IMR-90 (cell line): ENCODE results near the gene MYL11. TPM values are rescaled to one million over a fixed set of nuclear protein-coding genes. Genes with fewer than 3 reads are reported as not detected.
A peak's percentile ranks its signal among the peaks of the same experiment; 100 is the strongest.

Experiments used
- ATAC-seq: fragments of 200-7000 bp; cut with Tn5 transposase; 2 replicates; pipeline ENCODE4 v1.9.1; 2020; ENCODE audit warnings: low read depth, mild to moderate bottlenecking, moderate library complexity
- BruUV-seq: library from RNA; stranded (reverse); fragments of 400-500 nt; replicated peaks from 2 replicates; lab custom pipeline; 2021; lab: Mats Ljungman, UMichigan
- CTCF ChIA-PET: fragments of 300-600 bp; formaldehyde crosslinking; extraction: SDS; loops from one replicate; lab custom pipeline; 2021; ENCODE audit warnings: antibody characterized with exemption; lab: Yijun Ruan, JAX
- POLR2A ChIA-PET: fragments of 300-600 bp; sonication (Branson Sonifier 250); formaldehyde crosslinking; loops from one replicate; lab custom pipeline; 2022; ENCODE audit warnings: antibody characterized with exemption; ENCODE audit not compliant: unreplicated experiment; lab: Charles Lee
- DNase-seq: peaks from one replicate; pipeline ENCODE4 v3.0.0; 2013
- H2AFZ ChIP-seq: replicated peaks from 2 replicates; pipeline ENCODE3; 2013; ENCODE audit warnings: low read length, mild to moderate bottlenecking; ENCODE audit not compliant: poor library complexity
- H2AK5ac ChIP-seq: 2 replicates; pipeline ENCODE4 v1.6.1; 2013; ENCODE audit warnings: low read depth, low read length, inconsistent platforms
- H2AK9ac ChIP-seq: replicated peaks from 2 replicates; pipeline ENCODE3; 2013; ENCODE audit warnings: mild to moderate bottlenecking, low read depth, low read length, moderate library complexity; ENCODE audit not compliant: poor library complexity
- H2BK120ac ChIP-seq: 2 replicates; pipeline ENCODE4 v1.6.1; 2013; ENCODE audit warnings: low read depth, low read length, inconsistent platforms
- H2BK15ac ChIP-seq: 3 replicates; pipeline ENCODE4 v1.6.1; 2013; ENCODE audit warnings: low read depth, low read length, inconsistent platforms
- H2BK20ac ChIP-seq: 2 replicates; pipeline ENCODE4 v1.6.1; 2013; ENCODE audit warnings: low read depth, mild to moderate bottlenecking, inconsistent platforms, low read length, moderate library complexity
- H2BK5ac ChIP-seq: 2 replicates; pipeline ENCODE4 v1.6.1; 2013; ENCODE audit warnings: mild to moderate bottlenecking, low read depth, low read length, inconsistent platforms; ENCODE audit not compliant: poor library complexity, severe bottlenecking
- H3K14ac ChIP-seq: replicated peaks from 2 replicates; pipeline ENCODE4 v1.6.1; 2013; ENCODE audit warnings: low read depth, low read length, inconsistent platforms
- H3K18ac ChIP-seq: 2 replicates; pipeline ENCODE4 v1.6.1; 2013; ENCODE audit warnings: low read depth, low read length, control low read depth
- H3K23ac ChIP-seq: 2 replicates; pipeline ENCODE4 v1.6.1; 2013; ENCODE audit warnings: low read depth, low read length, inconsistent platforms
- H3K27ac ChIP-seq: 2 replicates; pipeline ENCODE4 v1.5.1; 2013; ENCODE audit warnings: mild to moderate bottlenecking, control low read depth, low read length; ENCODE audit not compliant: insufficient read depth
- H3K27me3 ChIP-seq: 2 replicates; pipeline ENCODE4 v1.6.1; 2013; ENCODE audit warnings: low read length; ENCODE audit not compliant: control insufficient read depth, insufficient read depth
- H3K36me3 ChIP-seq: 2 replicates; pipeline ENCODE4 v1.6.1; 2013; ENCODE audit warnings: low read length, mixed read lengths; ENCODE audit not compliant: control insufficient read depth, insufficient read depth
- H3K4ac ChIP-seq: 2 replicates; pipeline ENCODE4 v1.6.1; 2013; ENCODE audit warnings: low read depth, low read length, inconsistent platforms
- H3K4me1 ChIP-seq: 2 replicates; pipeline ENCODE4 v1.6.1; 2013; ENCODE audit warnings: low read length, mixed read lengths; ENCODE audit not compliant: control insufficient read depth, insufficient read depth
- H3K4me2 ChIP-seq: 2 replicates; pipeline ENCODE4 v1.6.1; 2013; ENCODE audit warnings: low read depth, mild to moderate bottlenecking, control low read depth, low read length, moderate library complexity
- H3K4me3 ChIP-seq: 2 replicates; pipeline ENCODE4 v1.5.1; 2013; ENCODE audit warnings: low read depth, mild to moderate bottlenecking, control low read depth, low read length, moderate library complexity; ENCODE audit not compliant: insufficient read depth
- H3K56ac ChIP-seq: 2 replicates; pipeline ENCODE4 v1.6.1; 2013; ENCODE audit warnings: low read length, inconsistent platforms; ENCODE audit not compliant: insufficient read depth; ENCODE audit errors: extremely low read depth
- H3K79me1 ChIP-seq, 2 experiments: 2 replicates each; pipeline ENCODE4 v1.6.1; 2013; ENCODE audit warnings: low read length in 2 of 2, inconsistent platforms in 1 of 2, low read depth in 1 of 2
- H3K9ac ChIP-seq: 2 replicates; pipeline ENCODE4 v1.6.1; 2013; ENCODE audit warnings: low read depth, low read length, control low read depth
- H3K9me1 ChIP-seq: 2 replicates; pipeline ENCODE4 v1.6.1; 2013; ENCODE audit warnings: low read length, inconsistent platforms; ENCODE audit not compliant: insufficient read depth
- H3K9me3 ChIP-seq: 2 replicates; pipeline ENCODE4 v1.6.1; 2013; ENCODE audit warnings: low read length; ENCODE audit not compliant: control insufficient read depth, insufficient read depth
- H4K20me1 ChIP-seq: 2 replicates; pipeline ENCODE4 v1.6.1; 2013; ENCODE audit warnings: low read length, inconsistent platforms; ENCODE audit not compliant: insufficient read depth
- H4K5ac ChIP-seq: 2 replicates; pipeline ENCODE4 v1.6.1; 2013; ENCODE audit warnings: mild to moderate bottlenecking, low read depth, low read length, control low read depth
- H4K8ac ChIP-seq, 2 experiments: 2 replicates each; pipeline ENCODE4 v1.6.1; 2013; ENCODE audit warnings: low read depth in 2 of 2, low read length in 2 of 2, control low read depth in 1 of 2, inconsistent platforms in 1 of 2
- H4K91ac ChIP-seq: 2 replicates; pipeline ENCODE4 v1.6.1; 2013; ENCODE audit warnings: low read depth, low read length, inconsistent platforms; ENCODE audit not compliant: insufficient read depth
- POLR2A ChIP-seq: IDR thresholded peaks from 2 replicates; pipeline ENCODE4 v1.6.1; 2012; ENCODE audit warnings: mild to moderate bottlenecking, low read depth, low read length
- RAD21 ChIP-seq: IDR thresholded peaks from 2 replicates; pipeline ENCODE4 v1.6.1; 2012; ENCODE audit warnings: low read length, improper control_type of control experiment
- whole genome bisulfite sequencing, 2 experiments: methylation state at CpG; one replicate each; pipeline versions ENCODE4 v1.1.5 to v1.1.7; 2013; ENCODE audit warnings: missing lambda C conversion rate in 2 of 2; ENCODE audit not compliant: insufficient read length in 1 of 2; ENCODE audit errors: extremely low coverage in 2 of 2; 5-methylcytosine and 5-hydroxymethylcytosine counted together
- dilution Hi-C: fragments of 300-500 bp; cut with HindIII; formaldehyde crosslinking; loops from one replicate; pipeline ENCODE4 v1.14.3; 2018; ENCODE audit warnings: low sequenced_read_pairs; ENCODE audit not compliant: unreplicated experiment
- in situ Hi-C: fragments of 300-500 bp; cut with MboI; formaldehyde crosslinking; loops from 3 replicates; pipeline ENCODE4 v1.14.3; 2019; ENCODE audit warnings: low sequenced_read_pairs, inconsistent platforms, mixed read lengths
- intact Hi-C: fragments of 100-400 bp; cut with micrococcal nuclease; formaldehyde crosslinking; loops from 2 replicates; pipeline ENCODE4 v1.10.0; 2022
- polyA plus RNA-seq, 3 experiments: library from polyadenylated mRNA; depleted of rRNA; stranded (reverse); fragments of >200 nt; gene quantifications; 2 replicates each; pipeline ENCODE4 v1.2.3, GENCODE V29; 2012; ENCODE audit warnings: low replicate concordance in 1 of 3
- total RNA-seq: library from RNA; depleted of rRNA; stranded (reverse); fragments of >200 nt; gene quantifications from 2 replicates; pipeline ENCODE4 v1.2.3, GENCODE V29; 2012

Gene MYL11
- total and polyA plus RNA-seq, 2 of the 4 experiments (the other 2 are of a cell fraction), result 1.1 TPM; not detected in 1

DNA sequence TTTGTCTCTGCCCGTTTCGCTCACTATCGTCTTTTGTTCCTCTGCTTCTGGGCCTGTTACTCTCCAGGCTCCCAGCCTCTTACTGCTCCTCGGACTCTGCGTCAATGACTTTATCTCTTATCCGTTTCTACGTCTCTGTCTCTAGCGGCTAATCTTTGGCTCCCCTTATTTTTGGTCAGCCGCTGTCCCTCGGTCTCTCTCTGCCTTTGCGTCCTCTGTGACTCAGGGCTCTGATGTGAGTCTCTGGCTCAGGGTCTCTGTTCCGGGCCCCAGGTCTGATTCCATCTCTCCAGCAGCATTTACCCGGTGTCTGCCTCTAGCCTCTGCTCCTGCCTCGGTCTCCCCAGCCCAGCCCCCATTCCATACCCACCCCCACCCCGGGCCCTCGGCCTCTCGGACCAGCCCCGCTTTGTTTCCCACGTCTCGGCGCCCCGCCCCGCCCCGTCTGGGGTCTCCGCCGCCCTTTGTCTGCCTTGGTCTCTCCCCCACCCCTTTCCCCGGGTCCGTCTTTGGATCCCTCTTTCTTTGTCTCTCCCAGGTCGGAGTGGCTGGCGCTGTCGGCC lies 20.1 kb downstream of the MYL11 start:
- peak overlapping the region; percentile 55 for H3K18ac ChIP-seq
- peak overlapping the region; percentile 81 for H2BK5ac ChIP-seq
- H3K4me1 ChIP-seq, result peaks cover 7% of the 10 kb centered on the region
- TF ChIP-seq RAD21 (no peak; the same call in 1 of the 2 replicates), POLR2A (peak; percentile 58)
- 0 out of 3 replicates have a peak overlapping the region, but pooled peaks have one; percentile 2 for H2BK15ac ChIP-seq
- H4K20me1 ChIP-seq, result no peaks in the 10 kb centered on the region
- ATAC-seq (peak; percentile 36), DNase-seq (peak; percentile 50)
- dilution Hi-C loops (no loop called here), intact Hi-C loops (loop anchor here (2.0 kb wide), 2 partner anchors 14 to 16 kb away; no protein-coding TSS in a partner anchor), in situ Hi-C loops (no loop called here)
- peaks cover 12% of the 10 kb centered on the region; the same call in 1 of the 2 replicates for H3K36me3 ChIP-seq
- peak overlapping the region; percentile 61 for H2AK5ac ChIP-seq
- POLR2A ChIA-PET, result interaction anchor here (0.5 to 1.3 kb wide), 3 partner anchors 12 to 264 kb away, joined by 3 to 7 read pairs (median 3); partner anchors contain the start of gene ZNF771
- no peak overlapping the region for H2BK20ac ChIP-seq
- H3K9me3 ChIP-seq, result no peaks in the 10 kb centered on the region
- H2AK9ac ChIP-seq, result peak overlapping the region; percentile 94
- H4K91ac ChIP-seq, result peak overlapping the region; percentile 79
- H3K4me2 ChIP-seq, result peak overlapping the region; percentile 96
- H4K5ac ChIP-seq, result peak overlapping the region; percentile 86
- peak overlapping the region; percentile 87 for H3K4ac ChIP-seq
- BruUV-seq, result no TSS peak
- no peaks in the 10 kb centered on the region for H3K27me3 ChIP-seq
- WGBS, 2 experiments, result 1% methylated on average over 19 of the region's 31 CpGs; no CpG with 5 or more reads in 1 of the 2 experiments
- H3K79me1 ChIP-seq, result peaks cover 0 to 50% of the 10 kb centered on the region in 2 experiments
- H3K56ac ChIP-seq, result peak overlapping the region; percentile 94
- no peaks in the 10 kb centered on the region for H3K9me1 ChIP-seq
- peak overlapping the region; percentile 95 for H3K4me3 ChIP-seq
- peak overlapping the region; percentile 93 for H3K9ac ChIP-seq
- peak overlapping the region; percentile 9; the same call in 1 of the 2 replicates for H2BK120ac ChIP-seq
- peak overlapping the region; percentile 98 for H2AFZ ChIP-seq
- peak overlapping the region; percentile 94 for H3K23ac ChIP-seq
- peak overlapping the region; percentile 82 for H3K27ac ChIP-seq
- CTCF ChIA-PET, result interaction anchor here (1.0 to 1.5 kb wide), 2 partner anchors 15 to 26 kb away, joined by 3 to 6 read pairs; no protein-coding TSS in a partner anchor
- peak overlapping the region; percentile 77 to 92 for H4K8ac ChIP-seq
- peak overlapping the region; percentile 90 for H3K14ac ChIP-seq
